NOMO-1 (cell line): ENCODE results near the gene CCDC32.

Experiments
- DNase-seq, 2 experiments: peaks; one replicate each; lab custom pipeline; 2025; ENCODE audit not compliant: unreplicated experiment in 2 of 2; lab: John Stamatoyannopoulos, UW

Gene CCDC32

DNA sequence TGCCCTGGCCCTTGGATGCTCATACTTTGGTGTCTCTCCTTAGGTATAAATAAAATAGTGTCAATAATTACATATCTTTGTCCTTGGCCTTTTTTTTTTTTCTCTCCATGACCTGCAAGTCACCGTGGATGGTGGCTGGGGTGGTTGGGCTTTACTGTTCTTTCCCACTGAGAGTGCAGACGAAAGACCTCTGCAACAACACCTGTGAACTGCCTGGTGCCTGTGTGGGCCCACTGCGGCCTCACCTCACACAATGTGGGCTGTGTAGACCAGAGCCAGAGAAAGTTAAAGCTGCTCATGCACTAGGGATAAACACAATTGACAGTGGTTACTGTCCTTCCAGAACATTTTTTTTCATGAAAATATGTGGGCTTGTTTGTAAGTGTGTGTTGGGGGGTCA lies 39.0 kb downstream of the CCDC32 start:
- DNase-seq = no peak

DNA sequence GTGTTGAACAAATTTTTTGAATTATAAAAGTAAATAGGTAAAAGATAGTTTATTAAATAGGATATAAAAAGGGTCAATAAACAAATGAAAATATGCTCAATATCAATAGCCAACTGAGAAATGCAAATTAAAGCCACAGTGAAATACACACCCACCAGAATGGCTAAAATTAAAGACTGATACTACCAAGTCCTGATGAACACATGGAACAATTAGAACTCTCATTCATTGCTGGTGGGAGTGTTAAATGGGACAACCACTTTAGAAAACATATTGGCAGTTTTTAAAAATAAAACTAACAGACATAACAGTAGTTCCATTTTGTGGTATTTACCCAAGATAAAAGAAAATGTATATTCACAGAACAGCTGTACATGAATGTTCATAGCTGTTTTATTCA lies 41.2 kb downstream of the CCDC32 start:
- no peak for DNase-seq

DNA sequence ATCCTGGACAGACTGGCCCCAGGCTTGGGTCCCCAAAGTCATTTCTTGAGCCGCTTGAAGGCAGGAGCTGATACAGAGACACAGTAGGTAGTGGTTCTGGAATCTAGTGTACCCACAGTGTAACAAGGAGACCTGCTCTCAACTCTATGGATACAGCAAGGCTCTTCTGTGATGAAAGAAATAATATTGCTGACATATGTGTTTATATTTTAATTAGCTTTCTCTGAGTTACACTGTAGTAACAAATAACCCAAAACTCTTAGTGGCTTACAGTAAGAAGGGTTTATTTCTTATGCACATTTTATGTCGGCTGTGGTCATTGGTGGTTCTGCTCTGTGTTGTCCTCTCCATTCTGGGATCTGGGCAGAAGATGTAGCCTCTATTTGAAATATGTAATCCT lies 48.5 kb downstream of the CCDC32 start:
- DNase-seq = no peak

DNA sequence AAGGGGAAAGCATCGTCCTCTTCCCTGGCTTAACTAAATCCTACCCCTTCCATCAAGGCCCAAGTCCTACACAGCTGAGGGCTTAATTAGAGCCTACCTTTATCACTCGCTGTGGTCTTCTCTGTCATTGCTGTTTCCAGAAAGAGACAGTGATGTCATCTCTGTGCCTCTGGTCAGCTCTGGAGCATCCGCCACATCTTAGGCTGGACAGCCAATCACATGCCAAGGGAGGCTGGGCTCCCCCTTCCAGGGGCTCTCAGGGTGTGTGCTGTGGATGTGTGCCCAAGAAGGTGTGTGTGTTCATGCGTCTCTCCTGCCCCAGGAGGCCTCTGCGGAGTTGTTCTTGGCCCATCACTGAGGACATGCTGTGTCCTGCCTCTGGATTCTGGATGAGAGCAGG lies 51.2 kb downstream of the CCDC32 start:
- no peak for DNase-seq

DNA sequence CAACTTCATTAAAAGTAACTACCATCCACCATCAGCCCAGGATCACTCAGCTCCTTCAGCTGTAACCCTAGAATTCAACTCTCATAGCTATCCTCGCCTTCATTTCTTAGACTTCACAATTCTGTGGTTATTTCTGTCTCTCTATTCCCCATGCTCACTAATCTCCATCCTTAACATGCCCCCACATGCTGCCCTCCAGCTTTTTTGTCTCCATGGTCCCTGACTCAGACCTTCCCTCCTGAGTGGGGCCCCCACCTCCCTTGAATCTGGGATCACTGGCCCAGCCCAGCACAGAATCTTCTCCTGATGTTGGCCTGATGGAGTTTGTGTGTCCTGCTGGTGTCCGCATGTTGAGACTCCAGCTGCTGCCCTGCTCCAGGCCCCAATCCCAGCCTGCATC lies 52.4 kb downstream of the CCDC32 start:
- DNase-seq = no peak

DNA sequence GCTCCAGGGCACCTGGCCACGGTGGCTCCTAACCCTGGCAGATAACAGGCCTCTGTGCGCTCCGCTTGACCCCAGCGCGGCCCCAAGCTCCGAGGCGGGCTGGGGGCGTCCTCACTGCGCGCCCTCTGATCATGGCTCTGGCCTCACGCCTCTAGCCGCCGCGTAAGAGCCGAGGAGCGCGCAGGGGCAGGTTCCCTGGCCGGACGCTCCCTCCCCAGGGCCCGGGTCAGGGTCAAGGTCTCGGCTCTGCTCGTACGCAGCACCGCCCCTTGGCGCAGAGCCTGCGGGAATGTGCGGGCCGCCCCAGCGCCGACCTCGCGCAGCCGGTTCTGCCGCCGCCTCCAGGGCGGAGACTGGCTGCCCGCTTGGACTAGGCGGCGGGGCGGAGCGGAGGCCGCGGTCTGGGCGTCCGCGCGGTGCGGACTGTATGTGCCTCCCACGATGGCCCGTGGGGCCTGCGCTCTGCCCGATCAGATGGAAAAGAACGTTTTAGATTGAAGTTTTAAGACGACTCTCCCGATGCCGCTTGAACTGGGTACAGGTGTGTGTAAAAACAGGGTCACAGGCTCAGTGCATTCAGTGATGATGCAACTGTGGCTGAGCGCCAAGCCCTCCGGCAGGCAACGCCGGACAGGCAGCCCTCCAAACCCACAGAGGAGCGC lies 53.2 kb downstream of the CCDC32 start:
- DNase-seq = peak; percentile 18 to 19

DNA sequence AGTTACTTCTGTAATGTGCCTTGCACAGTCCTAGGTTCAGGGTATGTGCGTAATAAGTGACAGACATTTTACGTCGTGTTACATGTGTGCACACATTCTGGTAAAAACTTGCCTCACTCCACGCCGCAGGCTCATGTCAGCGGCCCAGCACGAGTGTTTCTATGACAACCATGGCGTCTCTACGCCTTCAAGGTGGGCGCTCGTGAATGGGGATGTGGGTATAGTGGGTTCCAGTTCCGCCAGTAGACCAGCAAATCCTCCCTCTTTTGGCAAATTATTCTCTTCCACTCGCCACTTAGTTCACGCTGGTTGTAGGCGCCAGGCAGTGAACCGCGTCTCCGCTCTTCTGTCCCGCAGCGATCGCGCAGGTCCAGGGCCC lies 53.8 kb downstream of the CCDC32 start:
- peak in 1 of 2 experiments; percentile 25 for DNase-seq

DNA sequence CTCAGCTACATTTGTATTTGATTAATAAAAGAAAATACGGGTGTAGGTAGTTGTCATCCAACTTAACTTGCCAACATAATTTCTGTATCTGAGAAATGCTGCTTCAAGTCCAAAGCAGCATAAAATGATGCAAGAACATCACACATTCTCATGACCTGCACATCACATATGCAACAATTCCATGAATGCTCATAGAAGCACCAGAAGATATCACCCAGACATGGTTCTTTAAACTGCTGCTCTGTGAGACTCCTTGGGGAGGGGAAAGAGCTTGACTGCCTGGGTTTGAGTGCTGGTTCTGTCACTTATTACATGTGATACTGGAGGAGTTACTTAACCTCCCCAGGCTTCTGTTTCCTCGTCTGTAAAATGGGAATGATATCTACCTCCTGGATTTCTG lies 54.6 kb downstream of the CCDC32 start:
- DNase-seq = no peak

DNA sequence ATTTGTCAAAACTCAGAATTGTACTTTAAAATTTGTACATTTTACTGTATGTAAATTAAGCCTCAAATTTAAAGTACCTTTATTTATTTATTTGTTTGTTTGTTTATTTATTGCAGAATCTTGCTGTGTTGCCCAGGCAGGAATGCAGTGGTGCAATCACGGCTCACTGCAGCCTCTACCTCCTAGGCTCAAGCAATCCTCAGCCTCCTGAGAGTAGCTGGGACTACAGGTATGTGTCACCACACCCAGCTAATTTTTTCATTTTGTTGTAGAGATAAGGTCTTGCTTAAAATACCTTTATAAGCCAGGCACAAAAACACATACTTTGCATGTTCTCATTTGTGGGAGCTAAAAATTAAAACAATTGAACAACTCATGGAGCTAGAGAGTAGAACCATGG lies 56.6 kb downstream of the CCDC32 start:
- DNase-seq = no peak

DNA sequence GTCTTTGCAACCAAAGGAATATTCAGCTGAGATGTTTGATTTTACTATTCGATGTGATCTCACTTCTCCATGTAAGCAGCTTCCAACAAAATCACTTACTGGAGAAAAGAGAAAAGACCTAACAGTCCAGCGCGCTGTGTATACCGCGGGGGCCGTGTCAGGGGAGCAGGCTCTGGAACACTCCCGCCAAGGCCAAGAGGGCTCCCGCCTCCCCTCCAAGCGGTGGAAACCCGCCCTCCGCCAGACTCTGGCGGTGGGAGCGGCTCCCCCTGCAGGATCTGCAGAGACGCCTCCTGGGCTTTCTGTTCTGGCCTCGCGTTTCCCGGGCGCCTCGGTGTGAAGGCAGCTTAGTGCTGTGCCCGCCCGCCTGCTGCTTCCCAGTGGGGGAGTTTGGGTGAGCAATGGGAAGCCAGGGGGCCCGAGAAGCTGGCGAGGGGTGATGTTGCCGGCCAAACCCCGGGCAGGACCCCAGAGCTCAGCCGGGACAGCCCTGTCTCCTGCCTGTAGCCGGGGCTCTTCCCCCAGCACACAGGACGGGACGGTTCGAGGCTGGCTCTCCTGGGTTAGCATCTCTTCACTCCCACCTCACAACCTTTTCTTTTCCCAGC lies 57.8 kb downstream of the CCDC32 start:
- peak; percentile 46 to 52 for DNase-seq
